HG02885 (cell line): ENCODE results near the gene CRHR1.
"Not testable (repeated sequence)": the region's sequence is repeated elsewhere in the genome, so short reads cannot be mapped to it uniquely, and the experiment has no call there.

Experiments
- ATAC-seq: cut with Tn5 transposase; IDR thresholded peaks from one replicate; pipeline ENCODE4 v1.9.1; 2021; ENCODE audit warnings: mild to moderate bottlenecking; ENCODE audit not compliant: unreplicated experiment, poor library complexity

The CRHR1 gene

GRCh38 chr17:45855691-45856336 is 71.7 kb downstream of the CRHR1 start:
- ATAC-seq: no peak

DNA sequence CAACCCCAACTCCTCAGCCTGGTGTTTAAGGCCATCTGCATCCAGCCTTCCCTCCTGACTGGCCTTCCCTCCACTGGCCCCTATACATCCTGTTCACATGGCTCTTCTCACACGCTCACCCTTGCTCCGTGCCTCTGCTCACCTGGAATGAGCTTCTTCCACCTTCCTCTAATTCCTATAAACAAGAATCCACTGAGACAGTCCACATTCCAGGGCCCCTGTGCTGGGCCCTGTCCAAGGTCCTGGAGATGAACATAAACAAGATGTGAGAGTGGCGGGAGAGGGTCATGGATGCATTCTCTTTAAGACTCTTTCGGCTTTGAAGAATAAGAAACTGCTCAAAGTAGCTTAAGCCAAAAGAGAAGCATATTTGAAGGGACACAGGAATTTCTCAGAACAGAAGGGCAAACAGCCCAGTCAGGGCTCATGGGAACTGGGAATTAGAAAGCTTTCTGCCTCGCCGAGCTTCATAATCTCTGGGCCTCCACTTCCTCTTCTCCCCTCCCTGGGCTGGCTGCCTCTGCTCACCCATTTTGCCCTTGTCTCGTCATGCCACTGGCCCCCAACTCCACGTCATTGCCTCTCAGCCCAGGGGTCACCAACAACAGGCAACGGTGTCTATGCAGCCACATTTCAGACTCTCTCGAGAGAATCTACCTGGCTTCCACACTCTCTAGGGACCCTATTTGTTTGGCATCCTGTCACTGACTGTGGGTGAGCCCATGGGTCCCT is 74.0 kb downstream of the CRHR1 start:
- ATAC-seq: no peak

DNA sequence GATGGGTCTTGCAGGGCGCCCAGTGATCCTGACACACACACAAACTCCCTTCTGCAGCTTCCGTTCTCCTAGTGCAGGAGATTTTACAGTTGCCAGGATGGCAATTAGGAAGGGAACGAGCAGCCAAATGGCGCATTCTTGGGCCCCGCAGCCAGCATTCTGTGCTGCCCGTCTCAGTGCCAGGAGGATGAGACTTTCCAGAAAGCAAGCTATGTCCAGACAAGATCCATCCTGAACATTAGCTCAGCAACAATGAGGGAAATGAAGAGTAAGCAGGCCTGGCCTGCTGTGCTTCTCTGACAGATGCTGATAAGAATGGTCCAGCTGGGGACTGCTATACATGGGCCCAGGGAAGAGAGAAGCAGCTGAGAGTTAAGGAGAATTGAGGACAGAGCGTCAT is 77.0 kb downstream of the CRHR1 start:
- no peak for ATAC-seq

DNA sequence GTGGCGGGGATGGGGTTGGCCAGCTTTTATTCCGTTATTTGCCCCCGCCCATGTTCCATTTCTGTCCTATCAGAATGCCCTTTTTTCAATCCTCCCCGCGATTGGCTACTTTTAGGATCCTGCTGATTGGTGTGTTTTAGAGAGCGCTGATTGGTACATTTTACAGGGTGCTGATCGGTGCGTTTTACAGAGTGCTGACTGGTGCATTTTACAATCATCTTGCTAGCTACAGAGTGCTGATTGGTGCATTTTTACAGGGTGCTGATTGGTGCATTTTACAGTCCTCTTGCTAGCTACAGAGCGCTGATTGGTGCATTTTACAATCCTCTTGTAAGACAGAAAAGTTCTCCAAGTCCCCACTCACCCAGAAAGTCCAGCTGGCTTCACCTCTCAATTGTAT is 78.0 kb downstream of the CRHR1 start:
- not testable (repeated sequence) for ATAC-seq

- ATAC-seq: no peak
These were observed 79.9 kb downstream of the CRHR1 start for GRCh38 chr17:45863857-45864654.

- ATAC-seq: no peak
These were observed 83.1 kb downstream of the CRHR1 start for GRCh38 chr17:45867171-45867570.

DNA sequence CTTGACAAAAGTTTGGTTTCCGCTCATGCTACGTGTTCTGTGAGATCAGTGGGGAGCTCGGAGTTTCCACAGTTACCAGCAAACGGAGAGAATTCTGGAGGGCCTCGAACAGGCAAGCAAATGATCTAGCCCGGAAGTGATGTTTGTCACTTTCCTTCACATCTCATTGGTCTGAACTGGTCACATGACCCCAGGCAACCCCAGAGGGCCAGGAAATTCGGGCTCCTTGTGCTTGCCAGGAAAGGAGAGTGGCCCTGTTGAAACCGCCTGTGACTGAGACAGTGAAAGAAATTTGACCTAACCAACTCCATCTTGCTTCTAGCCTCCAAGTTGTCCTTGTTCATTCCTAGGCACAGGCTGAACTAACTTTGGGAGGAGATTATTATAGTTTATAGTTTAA is 83.6 kb downstream of the CRHR1 start:
- no peak for ATAC-seq

GRCh38 chr17:45868276-45868675 is 84.2 kb downstream of the CRHR1 start:
- no peak for ATAC-seq

DNA sequence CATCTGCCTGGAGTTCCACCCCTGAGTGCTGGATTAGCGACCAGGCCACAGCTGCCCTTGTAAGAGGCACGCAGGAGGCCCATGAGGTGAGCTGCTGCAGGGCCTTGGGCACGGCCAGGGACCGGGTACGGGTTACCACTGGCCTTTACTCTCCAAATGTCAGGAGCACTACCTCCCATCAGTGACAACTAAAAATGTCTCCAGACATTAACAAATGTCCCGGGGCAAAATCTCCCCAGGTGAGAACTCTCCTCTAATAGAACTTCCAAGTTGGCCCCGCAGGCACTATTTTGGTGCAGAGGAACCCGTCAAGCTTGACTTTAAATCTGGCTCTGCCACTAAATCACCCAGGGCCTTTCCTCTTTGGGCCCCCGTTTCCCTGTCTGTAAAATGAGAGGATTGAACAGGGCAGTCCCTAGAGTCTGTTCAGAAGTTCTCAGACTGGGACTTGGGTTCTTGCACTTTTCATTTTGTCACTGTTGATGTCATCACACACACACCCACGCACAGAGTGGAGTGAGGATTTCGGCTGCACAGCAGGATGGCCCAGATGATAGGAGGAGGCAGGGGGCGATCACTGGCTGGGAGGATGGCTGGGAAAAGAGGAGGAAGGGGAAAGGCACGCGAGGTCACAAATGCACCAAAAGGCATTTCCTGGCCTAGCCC is 85.7 kb downstream of the CRHR1 start:
- no peak for ATAC-seq

GRCh38 chr17:45870342-45870974 is 86.3 kb downstream of the CRHR1 start:
- ATAC-seq: no peak

DNA sequence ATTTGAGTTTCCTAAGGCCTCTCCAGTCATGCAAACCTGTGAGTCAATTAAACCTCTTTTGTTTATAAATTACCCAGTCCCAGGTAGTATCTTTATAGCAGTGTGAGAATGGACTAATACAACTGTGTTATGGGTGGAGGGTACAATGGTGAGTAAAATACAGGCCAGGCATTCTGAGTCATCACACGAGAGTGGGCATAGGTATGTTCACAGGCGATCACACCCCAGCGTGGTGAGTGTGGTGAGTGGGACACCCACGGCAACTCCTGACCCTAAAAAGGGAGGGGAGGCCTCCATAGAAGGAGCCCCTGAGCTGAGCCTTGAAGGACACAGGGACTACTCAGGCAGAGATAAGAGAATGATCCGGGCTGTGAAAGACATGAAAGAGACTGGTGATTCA is 87.6 kb downstream of the CRHR1 start:
- ATAC-seq: no peak

- no peak for ATAC-seq
These were observed 89.6 kb downstream of the CRHR1 start for GRCh38 chr17:45873728-45874127.

- no peak for ATAC-seq
These were observed 90.0 kb downstream of the CRHR1 start for GRCh38 chr17:45874151-45874550.

DNA sequence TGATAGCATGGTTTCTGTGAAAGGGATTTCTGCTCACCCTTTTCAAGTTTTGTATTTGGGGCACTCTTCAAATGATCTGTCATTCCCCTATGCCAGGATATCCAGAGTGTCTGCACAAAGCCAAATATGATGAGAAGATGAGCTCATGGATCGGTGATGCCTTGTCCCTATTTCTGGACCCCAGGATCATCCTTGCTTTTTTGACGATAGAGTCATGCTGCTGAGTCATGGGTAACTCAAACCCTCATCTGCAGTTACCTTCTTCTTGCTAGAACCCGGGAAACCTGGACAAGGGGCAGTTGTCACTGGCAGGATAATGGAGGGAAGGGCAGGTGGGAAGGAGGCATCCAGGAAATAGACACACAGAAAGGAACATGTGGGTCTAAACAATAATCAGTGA is 92.4 kb downstream of the CRHR1 start:
- no peak for ATAC-seq

GRCh38 chr17:45877467-45877866 is 93.3 kb downstream of the CRHR1 start:
- ATAC-seq: no peak

- ATAC-seq: no peak
These were observed 98.9 kb downstream of the CRHR1 start for GRCh38 chr17:45883063-45883462.
